Thyroid gland (tissue), 4 donors: Measurements from ENCODE around the gene ZNF385B. TPM values are rescaled to one million over a fixed set of nuclear protein-coding genes. Genes with fewer than 3 reads are reported as not detected.

Experiments used
- DNase-seq, 2 donors: peaks; one replicate each; pipeline ENCODE4 v3.0.0-alpha.2; 2019
- H3K27ac ChIP-seq, 3 donors: fragments of 200-600 bp; sonication (generic); 1 replicate in 2 of 3; 2 replicates in 1 of 3; pipeline ENCODE4 v1.5.1; 2016 to 2019; ENCODE audit warnings: mild to moderate bottlenecking in 1 of 3, moderate library complexity in 1 of 3
- H3K27me3 ChIP-seq: fragments of 200-600 bp; sonication (generic); one replicate; pipeline ENCODE4 v1.5.1; 2019
- H3K36me3 ChIP-seq, 2 donors: fragments of 200-600 bp; sonication (generic); one replicate each; pipeline ENCODE4 v1.5.1; 2016 to 2019
- H3K4me1 ChIP-seq, 2 donors: fragments of 200-600 bp; sonication (generic); one replicate each; pipeline ENCODE4 v1.5.1; 2017 to 2019
- H3K4me3 ChIP-seq, 3 donors: fragments of 200-600 bp; sonication (generic); replicated peaks in 1 of 3; 1 replicate in 2 of 3; 2 replicates in 1 of 3; pipeline ENCODE4 v1.5.1; 2016; ENCODE audit warnings: mild to moderate bottlenecking in 1 of 3
- H3K9me3 ChIP-seq: fragments of 200-600 bp; sonication (generic); one replicate; pipeline ENCODE4 v1.5.1; 2017
- CTCF ChIP-seq, 6 experiments: fragments of 200-600 bp in 3 of 6; fragments of 450-650 bp in 3 of 6; sonication (generic) in 3 of 6; IDR thresholded peaks; one replicate each; pipeline ENCODE4 v1.5.1; 2016 to 2019; ENCODE audit warnings: antibody characterized with exemption in 6 of 6, mild to moderate bottlenecking in 2 of 6, inconsistent platforms in 1 of 6, moderate library complexity in 1 of 6
- POLR2A ChIP-seq, 2 donors: fragments of 450-650 bp; IDR thresholded peaks; one replicate each; pipeline ENCODE4 v1.6.1; 2017; ENCODE audit warnings: antibody characterized with exemption in 2 of 2, mild to moderate bottlenecking in 2 of 2, moderate library complexity in 1 of 2
- WGBS, 2 donors: methylation state at CpG; one replicate each; pipeline ENCODE4 v1.1.5; 2017; 5-methylcytosine and 5-hydroxymethylcytosine counted together
- intact Hi-C: fragments of 100-400 bp; cut with DNase I; formaldehyde crosslinking; loops from one replicate; pipeline ENCODE4 v1.15.1; 2023
- total RNA-seq, 4 donors: library from RNA; depleted of rRNA; stranded (reverse); fragments of >200 nt; gene quantifications; one replicate each; pipeline ENCODE4 v1.2.3, GENCODE V29; 2016

The ZNF385B gene
- total RNA-seq, 4 donors from 2014 or later: 1.3 to 2.8 (median 1.8) TPM

- intact Hi-C loops: no loop called here
- H3K27ac ChIP-seq: no peak overlapping the region
- no peaks in the 10 kb centered on the region for H3K36me3 ChIP-seq
- no peaks in the 10 kb centered on the region for H3K27me3 ChIP-seq
- H3K4me1 ChIP-seq: no peaks in the 10 kb centered on the region
- no peaks in the 10 kb centered on the region for H3K9me3 ChIP-seq
- WGBS, 2 donors: 98 to 100% methylated on average over 1 of the region's 1 CpG
- TF ChIP-seq CTCF (IDR thresholded peaks at IDR 0.05): no peak
- TF ChIP-seq POLR2A (IDR thresholded peaks at IDR 0.05): no peak
- no peak overlapping the region for H3K4me3 ChIP-seq
- DNase-seq: no peak
Measured at GRCh38 chr2:179695486-179695885, 165.9 kb downstream of the ZNF385B start.

- no peaks in the 10 kb centered on the region for H3K9me3 ChIP-seq
- intact Hi-C loops: no loop called here
- 81 to 91% methylated on average over 1 of the region's 1 CpG for WGBS, 2 donors
- DNase-seq: no peak
- no peak overlapping the region for H3K4me3 ChIP-seq
- H3K27me3 ChIP-seq: no peaks in the 10 kb centered on the region
- H3K27ac ChIP-seq: no peak overlapping the region
- no peaks in the 10 kb centered on the region for H3K36me3 ChIP-seq
- no peak for TF ChIP-seq CTCF (IDR thresholded peaks at IDR 0.05)
- TF ChIP-seq POLR2A (IDR thresholded peaks at IDR 0.05): no peak
- no peaks in the 10 kb centered on the region for H3K4me1 ChIP-seq
Measured at GRCh38 chr2:179694963-179695362, 166.4 kb downstream of the ZNF385B start.

- H3K36me3 ChIP-seq: no peaks in the 10 kb centered on the region
- intact Hi-C loops: no loop called here
- WGBS, 2 donors: 68 to 81% methylated on average over 1 of the region's 1 CpG
- DNase-seq: no peak
- TF ChIP-seq CTCF (IDR thresholded peaks at IDR 0.05) (no peak), POLR2A (IDR thresholded peaks at IDR 0.05) (no peak)
- H3K4me3 ChIP-seq: no peak overlapping the region
- H3K27me3 ChIP-seq: no peaks in the 10 kb centered on the region
- no peaks in the 10 kb centered on the region for H3K4me1 ChIP-seq
- H3K9me3 ChIP-seq: no peaks in the 10 kb centered on the region
- H3K27ac ChIP-seq: no peak overlapping the region
Measured at GRCh38 chr2:179692610-179693009, 168.8 kb downstream of the ZNF385B start.

GRCh38 chr2:179692043-179692442, 169.4 kb downstream of the ZNF385B start:
- intact Hi-C loops: no loop called here
- WGBS, 2 donors: 80 to 93% methylated on average over 1 of the region's 1 CpG
- no peak for TF ChIP-seq CTCF (IDR thresholded peaks at IDR 0.05)
- TF ChIP-seq POLR2A (IDR thresholded peaks at IDR 0.05): no peak

GRCh38 chr2:179691235-179691634, 170.2 kb downstream of the ZNF385B start:
- Histone ChIP-seq H3K27ac (no peak overlapping the region), H3K9me3 (no peaks in the 10 kb centered on the region), H3K4me3 (no peak overlapping the region), H3K36me3 (no peaks in the 10 kb centered on the region), H3K4me1 (no peaks in the 10 kb centered on the region), H3K27me3 (no peaks in the 10 kb centered on the region)
- intact Hi-C loops: no loop called here
- no peak for DNase-seq
- no peak for TF ChIP-seq POLR2A (IDR thresholded peaks at IDR 0.05)
- no peak for TF ChIP-seq CTCF (IDR thresholded peaks at IDR 0.05)
- 81 to 86% methylated on average over 3 of the region's 3 CpGs for WGBS, 2 donors

More at GRCh38 chr2:179692043-179692442, 169.4 kb downstream of the ZNF385B start:
- DNase-seq: no peak
- H3K9me3 ChIP-seq: no peaks in the 10 kb centered on the region
- H3K27ac ChIP-seq: no peak overlapping the region
- no peaks in the 10 kb centered on the region for H3K27me3 ChIP-seq
- no peak overlapping the region for H3K4me3 ChIP-seq
- no peaks in the 10 kb centered on the region for H3K4me1 ChIP-seq
- no peaks in the 10 kb centered on the region for H3K36me3 ChIP-seq
